Large intestine (tissue), 3 donors: ENCODE data around the gene FRRS1L. TPM values are rescaled to one million over a fixed set of nuclear protein-coding genes. Genes with fewer than 3 reads are reported as not detected.

Experiments used
- DNase-seq, 2 donors: peaks; one replicate each; pipeline versions ENCODE4 v3.0.0 to v3.0.0-alpha.2; 2013
- H3K27ac ChIP-seq: one replicate; pipeline ENCODE4 v1.5.1; 2013; ENCODE audit warnings: low read length
- H3K27me3 ChIP-seq: 2 replicates; pipeline ENCODE4 v1.6.1; 2013; ENCODE audit warnings: low read length; ENCODE audit not compliant: control insufficient read depth, insufficient read depth
- H3K36me3 ChIP-seq: 2 replicates; pipeline ENCODE4 v1.6.1; 2013; ENCODE audit warnings: low read length; ENCODE audit not compliant: control insufficient read depth, insufficient read depth
- H3K4me1 ChIP-seq: one replicate; pipeline ENCODE4 v1.6.1; 2013; ENCODE audit warnings: low read length; ENCODE audit not compliant: control insufficient read depth, insufficient read depth
- H3K4me3 ChIP-seq: one replicate; pipeline ENCODE4 v1.5.1; 2013; ENCODE audit warnings: low read length
- H3K9me3 ChIP-seq: one replicate; pipeline ENCODE4 v1.6.1; 2013; ENCODE audit warnings: mild to moderate bottlenecking, low read depth, low read length, moderate library complexity; ENCODE audit not compliant: control insufficient read depth
- WGBS: methylation state at CpG from one replicate; pipeline ENCODE4 v1.1.5; 2013; ENCODE audit warnings: low lambda C conversion rate; ENCODE audit not compliant: insufficient coverage; 5-methylcytosine and 5-hydroxymethylcytosine counted together
- polyA plus RNA-seq: library from polyadenylated mRNA; unstranded; fragments of 120-200 nt; gene quantifications from one replicate; pipeline ENCODE4 v1.2.1, GENCODE V29; 2013

FRRS1L gene
- polyA plus RNA-seq, 1 donor, result 9.1 TPM

- Histone ChIP-seq H3K36me3 (peaks cover 12% of the 10 kb centered on the region), H3K27me3 (no peaks in the 10 kb centered on the region), H3K4me1 (no peaks in the 10 kb centered on the region), H3K27ac (no peak overlapping the region), H3K4me3 (no peak overlapping the region), H3K9me3 (no peaks in the 10 kb centered on the region)
- no peak for DNase-seq
- WGBS, result 40% methylated on average over 1 of the region's 4 CpGs
Measured at GRCh38 chr9:109107402-109108240, 59.4 kb downstream of the FRRS1L start.

- H3K4me3 ChIP-seq, result no peak overlapping the region
- H3K27me3 ChIP-seq, result no peaks in the 10 kb centered on the region
- H3K27ac ChIP-seq, result no peak overlapping the region
- H3K36me3 ChIP-seq, result peaks cover 31% of the 10 kb centered on the region
- DNase-seq, result no peak
- no peaks in the 10 kb centered on the region for H3K4me1 ChIP-seq
- H3K9me3 ChIP-seq, result no peaks in the 10 kb centered on the region
- WGBS, result 68% methylated on average over 2 of the region's 3 CpGs
Measured at GRCh38 chr9:109101810-109102209, 65.2 kb downstream of the FRRS1L start.

DNA sequence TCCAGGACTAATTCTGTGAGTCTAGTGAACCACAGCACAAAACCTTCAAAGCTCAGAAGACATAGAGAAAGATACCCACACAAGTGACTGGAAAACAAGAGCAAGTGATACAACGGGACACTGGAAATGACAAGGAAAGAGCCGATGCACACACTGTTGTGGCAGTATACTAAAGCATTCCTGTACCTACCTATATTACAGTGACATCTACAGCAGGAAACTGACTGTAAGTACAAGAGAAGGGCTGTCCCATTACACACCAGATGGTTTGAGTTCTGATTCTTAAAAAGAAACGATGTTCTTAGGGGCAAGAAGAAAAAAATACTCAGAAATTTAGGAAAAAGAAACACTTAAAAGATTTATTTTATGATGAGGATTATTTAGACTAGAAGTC, 65.8 kb downstream of the FRRS1L start:
- Histone ChIP-seq H3K27me3 (no peaks in the 10 kb centered on the region), H3K36me3 (peaks cover 30% of the 10 kb centered on the region), H3K4me3 (no peak overlapping the region), H3K9me3 (no peaks in the 10 kb centered on the region), H3K4me1 (no peaks in the 10 kb centered on the region), H3K27ac (no peak overlapping the region)
- DNase-seq, result no peak
- 84% methylated on average over 3 of the region's 3 CpGs for WGBS

DNA sequence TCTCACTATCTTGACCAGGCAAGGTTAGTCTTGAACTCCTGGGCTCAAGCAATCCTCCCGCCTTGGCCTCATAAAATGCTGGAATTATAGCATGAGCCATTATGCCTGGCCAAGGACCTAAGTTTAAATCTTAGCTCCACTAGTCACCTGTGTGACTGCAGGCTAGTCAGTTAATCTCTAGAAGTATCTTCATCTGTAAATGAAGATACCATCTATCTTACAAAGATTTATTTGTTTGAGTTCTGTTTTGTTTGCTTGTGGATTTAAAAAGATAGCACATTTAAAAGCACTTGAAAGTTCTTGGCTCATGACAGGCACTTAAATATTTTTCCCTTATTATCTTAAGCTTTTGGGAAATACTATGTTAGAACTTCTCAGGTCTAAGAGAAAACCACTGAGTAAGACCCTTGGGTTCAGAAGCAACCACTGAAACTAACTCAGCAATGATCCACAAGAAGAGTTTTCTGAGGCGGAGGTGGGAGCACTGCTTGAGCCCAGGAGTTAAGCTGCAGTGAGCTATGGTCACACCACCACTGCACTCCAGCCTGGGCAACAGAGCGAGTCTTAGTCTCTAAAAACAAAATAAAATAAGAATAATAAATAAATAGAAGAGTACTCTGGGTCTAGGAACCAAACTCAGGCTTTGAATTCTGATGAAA, 66.4 kb downstream of the FRRS1L start:
- no CpG with 5 or more reads among the region's 3 CpGs for WGBS
- Histone ChIP-seq H3K4me3 (no peak overlapping the region), H3K27me3 (no peaks in the 10 kb centered on the region), H3K36me3 (peaks cover 27% of the 10 kb centered on the region), H3K27ac (no peak overlapping the region), H3K9me3 (no peaks in the 10 kb centered on the region), H3K4me1 (no peaks in the 10 kb centered on the region)
- DNase-seq, result no peak

GRCh38 chr9:109098960-109099308, 68.1 kb downstream of the FRRS1L start:
- H3K27ac ChIP-seq, result no peak overlapping the region

GRCh38 chr9:109098171-109098959, 68.7 kb downstream of the FRRS1L start:
- peak in 1 of 2 donors; percentile 20 for DNase-seq
- peaks cover 23% of the 10 kb centered on the region for H3K36me3 ChIP-seq
- no peak overlapping the region for H3K4me3 ChIP-seq
- H3K27ac ChIP-seq, result no peak overlapping the region
- no peaks in the 10 kb centered on the region for H3K27me3 ChIP-seq
- no peaks in the 10 kb centered on the region for H3K4me1 ChIP-seq
- WGBS, result 0% methylated on average over 1 of the region's 4 CpGs
- H3K9me3 ChIP-seq, result no peaks in the 10 kb centered on the region

More at GRCh38 chr9:109098960-109099308, 68.1 kb downstream of the FRRS1L start:
- Histone ChIP-seq H3K4me3 (no peak overlapping the region), H3K27me3 (no peaks in the 10 kb centered on the region), H3K9me3 (no peaks in the 10 kb centered on the region), H3K4me1 (no peaks in the 10 kb centered on the region), H3K36me3 (peaks cover 28% of the 10 kb centered on the region)
- no CpG with 5 or more reads among the region's 2 CpGs for WGBS
- peak in 1 of 2 donors; percentile 22 for DNase-seq

- Histone ChIP-seq H3K27ac (no peak overlapping the region), H3K27me3 (no peaks in the 10 kb centered on the region), H3K4me1 (no peaks in the 10 kb centered on the region), H3K4me3 (no peak overlapping the region), H3K36me3 (peaks cover 34% of the 10 kb centered on the region), H3K9me3 (no peaks in the 10 kb centered on the region)
- 80% methylated on average over 1 of the region's 4 CpGs for WGBS
- no peak for DNase-seq
Measured at GRCh38 chr9:109097146-109097545, 69.9 kb downstream of the FRRS1L start.

GRCh38 chr9:109095321-109095720, 71.7 kb downstream of the FRRS1L start:
- H3K27me3 ChIP-seq, result no peaks in the 10 kb centered on the region

GRCh38 chr9:109094268-109094667, 72.8 kb downstream of the FRRS1L start:
- Histone ChIP-seq H3K27ac (no peak overlapping the region), H3K27me3 (no peaks in the 10 kb centered on the region), H3K4me1 (no peaks in the 10 kb centered on the region), H3K9me3 (no peaks in the 10 kb centered on the region), H3K36me3 (peaks cover 36% of the 10 kb centered on the region), H3K4me3 (no peak overlapping the region)
- DNase-seq, result no peak
- 67% methylated on average over 1 of the region's 6 CpGs for WGBS

More at GRCh38 chr9:109095321-109095720, 71.7 kb downstream of the FRRS1L start:
- H3K27ac ChIP-seq, result no peak overlapping the region
- WGBS, result 100% methylated on average over 1 of the region's 3 CpGs
- DNase-seq, result no peak
- H3K4me1 ChIP-seq, result no peaks in the 10 kb centered on the region
- H3K36me3 ChIP-seq, result peaks cover 36% of the 10 kb centered on the region
- no peaks in the 10 kb centered on the region for H3K9me3 ChIP-seq
- no peak overlapping the region for H3K4me3 ChIP-seq

DNA sequence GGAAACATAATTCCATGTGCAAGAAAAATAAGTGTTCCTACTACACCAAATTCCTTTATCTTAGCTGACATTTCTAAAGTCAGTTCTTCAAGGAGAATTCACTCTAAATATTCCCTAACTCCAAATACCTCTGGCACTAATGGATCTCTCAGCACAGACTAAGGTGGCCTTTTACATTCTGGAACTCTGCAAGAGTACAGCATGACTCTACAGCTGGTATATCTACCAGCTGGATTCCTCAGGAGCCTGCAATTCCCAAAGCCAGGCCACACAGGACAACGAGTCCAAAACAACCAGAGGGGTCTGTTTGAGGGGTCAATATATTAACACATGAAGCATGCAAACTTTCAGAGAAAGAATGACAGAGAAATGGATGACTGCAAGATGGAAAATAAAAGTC, 74.5 kb downstream of the FRRS1L start:
- no peak overlapping the region for H3K27ac ChIP-seq
- no peak for DNase-seq
- H3K27me3 ChIP-seq, result no peaks in the 10 kb centered on the region
- no peaks in the 10 kb centered on the region for H3K9me3 ChIP-seq
- H3K4me3 ChIP-seq, result no peak overlapping the region
- peaks cover 44% of the 10 kb centered on the region for H3K36me3 ChIP-seq
- H3K4me1 ChIP-seq, result no peaks in the 10 kb centered on the region
- 100% methylated on average over 1 of the region's 1 CpG for WGBS
